HL-60 (cell line): ENCODE results near the gene CAPN8.

Experiments used
- DNase-seq, 2 experiments: peaks; one replicate each; pipeline ENCODE4 v3.0.0-alpha.2; 2010 to 2020; ENCODE audit warnings: low read depth in 1 of 2, low spot score in 1 of 2
- H3K27ac ChIP-seq: fragments of 250-450 bp; sonication (Bioruptor Pico); replicated peaks from 2 replicates; pipeline ENCODE4 v1.5.1; 2020; ENCODE audit warnings: mild to moderate bottlenecking, moderate library complexity
- H3K27me3 ChIP-seq: fragments of 250-450 bp; sonication (Bioruptor Pico); 2 replicates; pipeline ENCODE4 v1.5.1; 2021; ENCODE audit warnings: mild to moderate bottlenecking, moderate library complexity; ENCODE audit not compliant: insufficient read depth, poor library complexity, severe bottlenecking
- H3K4me3 ChIP-seq: replicated peaks from 2 replicates; pipeline ENCODE4 v1.5.1; 2011; ENCODE audit warnings: mild to moderate bottlenecking, control low read depth, low read length; ENCODE audit not compliant: insufficient read depth
- CTCF ChIP-seq: IDR thresholded peaks from one replicate; pipeline ENCODE4 v1.5.1; 2011; ENCODE audit warnings: low read length, control low read depth, inconsistent platforms; ENCODE audit not compliant: insufficient read depth
- GABPA ChIP-seq: IDR thresholded peaks from 2 replicates; pipeline ENCODE4 v1.6.1; 2012; ENCODE audit warnings: low read depth
- POLR2AphosphoS5 ChIP-seq: IDR thresholded peaks from 2 replicates; pipeline ENCODE4 v1.6.1; 2012; ENCODE audit warnings: low read depth
- SPI1 ChIP-seq: IDR thresholded peaks from 2 replicates; pipeline ENCODE4 v1.6.1; 2012; ENCODE audit warnings: low read depth, mild to moderate bottlenecking, borderline replicate concordance
- TF ChIP-seq, protein P1 (sequence below): IDR thresholded peaks from 2 replicates; pipeline ENCODE4 v1.6.1; 2012; ENCODE audit warnings: low read depth; ENCODE audit not compliant: insufficient replicate concordance

Gene CAPN8

GRCh38 chr1:223674119-223674890 lies 8.8 kb upstream of the CAPN8 start:
- DNase-seq = no peak

DNA sequence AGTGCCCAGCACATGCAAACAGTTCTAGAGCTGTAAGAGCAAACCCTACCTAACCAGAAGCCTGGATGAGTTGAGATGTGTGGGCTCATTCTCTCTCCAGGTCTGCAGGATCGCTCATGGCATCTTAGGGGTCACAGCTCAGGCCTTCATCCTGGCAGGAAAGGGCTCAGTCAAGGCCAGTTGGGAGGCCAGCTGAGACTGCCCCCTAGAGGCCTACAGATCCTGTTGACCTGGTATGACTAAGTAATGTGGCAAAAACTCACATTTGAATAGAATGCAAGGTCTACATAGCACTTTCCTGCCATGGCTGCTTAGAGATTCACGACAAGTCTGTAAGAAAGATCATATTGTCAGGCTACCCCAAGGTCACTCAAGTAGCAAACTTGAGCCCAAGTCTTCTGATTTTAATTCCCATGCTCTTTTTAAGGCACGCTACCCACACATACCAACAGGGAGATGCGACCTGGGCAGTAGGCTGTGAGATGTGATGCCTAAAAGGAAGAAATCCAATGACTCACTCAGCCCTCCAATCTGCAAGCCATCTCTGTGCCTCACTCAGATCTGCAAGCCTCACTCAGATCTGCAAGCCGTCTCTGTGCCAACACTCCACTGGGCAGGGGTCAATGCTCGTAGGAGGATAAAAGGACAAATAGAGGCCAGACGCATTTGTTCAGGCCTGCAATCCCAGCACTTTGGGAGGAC lies 5.1 kb upstream of the CAPN8 start:
- TF ChIP-seq GABPA (no peak), CTCF (peak; percentile 24)
- no peak overlapping the region for H3K27ac ChIP-seq
- H3K4me3 ChIP-seq = no peak overlapping the region
- DNase-seq = peak in 1 of 2 experiments; percentile 7
- H3K27me3 ChIP-seq = peaks cover 4% of the 10 kb centered on the region

More at GRCh38 chr1:223674119-223674890, 8.8 kb upstream of the CAPN8 start:
- TF ChIP-seq GABPA (no peak), SPI1 (peak; percentile 80), POLR2AphosphoS5 (no peak), CTCF (no peak)
- TF ChIP-seq, protein P1, sequence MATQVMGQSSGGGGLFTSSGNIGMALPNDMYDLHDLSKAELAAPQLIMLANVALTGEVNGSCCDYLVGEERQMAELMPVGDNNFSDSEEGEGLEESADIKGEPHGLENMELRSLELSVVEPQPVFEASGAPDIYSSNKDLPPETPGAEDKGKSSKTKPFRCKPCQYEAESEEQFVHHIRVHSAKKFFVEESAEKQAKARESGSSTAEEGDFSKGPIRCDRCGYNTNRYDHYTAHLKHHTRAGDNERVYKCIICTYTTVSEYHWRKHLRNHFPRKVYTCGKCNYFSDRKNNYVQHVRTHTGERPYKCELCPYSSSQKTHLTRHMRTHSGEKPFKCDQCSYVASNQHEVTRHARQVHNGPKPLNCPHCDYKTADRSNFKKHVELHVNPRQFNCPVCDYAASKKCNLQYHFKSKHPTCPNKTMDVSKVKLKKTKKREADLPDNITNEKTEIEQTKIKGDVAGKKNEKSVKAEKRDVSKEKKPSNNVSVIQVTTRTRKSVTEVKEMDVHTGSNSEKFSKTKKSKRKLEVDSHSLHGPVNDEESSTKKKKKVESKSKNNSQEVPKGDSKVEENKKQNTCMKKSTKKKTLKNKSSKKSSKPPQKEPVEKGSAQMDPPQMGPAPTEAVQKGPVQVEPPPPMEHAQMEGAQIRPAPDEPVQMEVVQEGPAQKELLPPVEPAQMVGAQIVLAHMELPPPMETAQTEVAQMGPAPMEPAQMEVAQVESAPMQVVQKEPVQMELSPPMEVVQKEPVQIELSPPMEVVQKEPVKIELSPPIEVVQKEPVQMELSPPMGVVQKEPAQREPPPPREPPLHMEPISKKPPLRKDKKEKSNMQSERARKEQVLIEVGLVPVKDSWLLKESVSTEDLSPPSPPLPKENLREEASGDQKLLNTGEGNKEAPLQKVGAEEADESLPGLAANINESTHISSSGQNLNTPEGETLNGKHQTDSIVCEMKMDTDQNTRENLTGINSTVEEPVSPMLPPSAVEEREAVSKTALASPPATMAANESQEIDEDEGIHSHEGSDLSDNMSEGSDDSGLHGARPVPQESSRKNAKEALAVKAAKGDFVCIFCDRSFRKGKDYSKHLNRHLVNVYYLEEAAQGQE = no peak
- H3K27me3 ChIP-seq = no peaks in the 10 kb centered on the region
- no peak overlapping the region for H3K27ac ChIP-seq
- H3K4me3 ChIP-seq = no peak overlapping the region

DNA sequence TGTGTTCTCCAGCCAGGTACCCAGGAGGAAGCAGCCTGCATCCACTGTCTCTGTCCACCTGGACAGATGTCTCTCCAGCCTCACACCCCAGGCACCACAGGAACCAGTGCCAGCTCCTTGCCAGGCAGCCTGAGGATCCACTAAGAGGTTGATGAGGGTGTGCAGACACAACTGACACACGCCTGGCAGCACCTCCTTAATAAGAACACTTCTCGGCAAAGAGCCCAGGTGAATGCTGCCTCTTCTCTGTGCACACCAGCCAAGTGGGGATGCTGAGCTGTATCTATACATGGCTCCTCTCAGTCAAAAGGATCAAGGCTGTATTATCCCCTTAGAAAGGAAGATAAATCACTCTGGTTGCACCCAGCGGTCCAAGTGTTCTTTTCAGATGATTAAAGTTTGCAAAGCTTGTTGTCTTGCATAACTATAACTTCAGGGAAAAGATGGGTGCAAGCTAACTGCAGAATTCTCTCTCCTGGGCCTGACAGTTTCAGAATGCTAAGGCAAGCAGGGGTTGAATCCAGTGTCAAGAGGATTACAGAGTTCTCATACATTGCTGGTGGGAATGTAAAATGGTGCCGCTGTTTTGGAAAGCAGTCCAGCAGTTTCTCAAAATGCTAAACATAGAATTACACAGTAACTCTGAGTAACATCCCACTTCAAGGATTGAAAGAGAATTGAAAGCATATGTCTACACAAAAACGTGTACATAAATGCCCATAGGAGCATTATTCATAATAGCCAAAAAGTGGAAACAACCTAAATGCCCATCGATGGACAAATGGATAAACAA lies 3.7 kb upstream of the CAPN8 start:
- DNase-seq = no peak
- no peak overlapping the region for H3K27ac ChIP-seq
- TF ChIP-seq, protein P1 = no peak
- TF ChIP-seq POLR2AphosphoS5 = no peak
- no peak for TF ChIP-seq SPI1
- TF ChIP-seq CTCF = no peak
- no peak for TF ChIP-seq GABPA

More for the DNA sequence above, 3.7 kb upstream of the CAPN8 start:
- H3K4me3 ChIP-seq = no peak overlapping the region
- H3K27me3 ChIP-seq = peaks cover 6% of the 10 kb centered on the region
